Umbilical cord (tissue), 2 donors: ENCODE data around the gene MGARP. TPM values are rescaled to one million over a fixed set of nuclear protein-coding genes. Genes with fewer than 3 reads are reported as not detected.
A peak's percentile ranks its signal among the peaks of the same experiment; 100 is the strongest.
"Not testable (repeated sequence)": the region's sequence is repeated elsewhere in the genome, so short reads cannot be mapped to it uniquely, and the experiment has no call there.

Experiments used
- DNase-seq: peaks from one replicate; pipeline ENCODE4 v3.0.0-alpha.2; 2015; ENCODE audit warnings: low spot score
- total RNA-seq: library from RNA; depleted of rRNA; stranded (reverse); fragments of >200 nt; gene quantifications from one replicate; pipeline ENCODE4 v1.2.3, GENCODE V29; 2014; ENCODE audit warnings: low replicate concordance; ENCODE audit not compliant: insufficient read depth

Gene MGARP
- 21.2 TPM for total RNA-seq

GRCh38 chr4:139279760-139280620 lies at the start of gene MGARP:
Gene MGARP, minus strand, starts transcription at chr4:139280225. Its CDS starts 67 bp downstream, at chr4:139280158.
- peak; percentile 57 for DNase-seq

DNA sequence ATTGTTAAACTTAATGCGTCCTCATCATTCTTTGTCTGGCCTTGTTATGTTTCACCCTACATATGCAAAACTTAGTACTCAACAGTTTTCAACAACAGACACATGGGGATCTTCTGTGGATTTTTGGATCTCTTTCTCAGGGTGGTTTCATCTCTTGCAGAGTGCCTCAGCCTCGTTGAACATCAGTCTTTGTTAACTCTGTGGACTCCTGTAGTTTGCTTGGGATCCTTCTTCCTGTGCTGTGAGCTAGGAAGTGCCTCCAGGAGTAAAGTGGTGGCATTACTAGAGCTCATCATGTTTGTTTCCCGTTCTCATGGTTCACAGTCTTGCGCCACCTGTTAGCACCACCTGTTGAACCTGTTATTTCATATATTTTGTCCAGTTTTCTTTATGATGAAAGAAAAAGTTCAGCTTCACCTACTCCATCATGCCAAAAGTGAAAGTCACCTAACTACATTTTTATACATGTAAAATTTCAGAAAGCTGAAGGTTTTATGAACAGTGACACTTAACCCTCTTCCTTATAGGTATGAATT lies 49.7 kb upstream of the MGARP start:
- no peak for DNase-seq

- DNase-seq, result no peak
Observed at GRCh38 chr4:139324620-139325019, 44.6 kb upstream of the MGARP start.

DNA sequence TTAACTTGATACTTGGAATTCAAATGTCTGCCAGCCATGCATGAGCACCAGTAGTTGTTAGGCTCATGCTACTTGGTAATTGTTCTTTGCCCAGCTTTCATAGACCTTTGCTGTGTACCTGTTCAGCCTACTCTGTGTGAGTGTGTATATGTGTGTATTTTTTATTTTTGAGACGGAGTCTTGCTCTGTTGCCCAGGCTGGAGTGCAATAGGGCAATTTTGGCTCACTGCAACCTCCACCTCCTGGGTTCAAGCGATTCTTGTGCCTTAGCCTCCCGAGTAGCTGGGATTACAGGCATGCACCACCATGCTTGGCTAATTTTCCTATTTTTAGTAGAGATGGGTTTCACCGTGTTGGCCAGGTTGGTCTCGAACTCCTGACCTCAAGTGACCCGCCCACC lies 42.5 kb upstream of the MGARP start:
- DNase-seq, result not testable (repeated sequence)

DNA sequence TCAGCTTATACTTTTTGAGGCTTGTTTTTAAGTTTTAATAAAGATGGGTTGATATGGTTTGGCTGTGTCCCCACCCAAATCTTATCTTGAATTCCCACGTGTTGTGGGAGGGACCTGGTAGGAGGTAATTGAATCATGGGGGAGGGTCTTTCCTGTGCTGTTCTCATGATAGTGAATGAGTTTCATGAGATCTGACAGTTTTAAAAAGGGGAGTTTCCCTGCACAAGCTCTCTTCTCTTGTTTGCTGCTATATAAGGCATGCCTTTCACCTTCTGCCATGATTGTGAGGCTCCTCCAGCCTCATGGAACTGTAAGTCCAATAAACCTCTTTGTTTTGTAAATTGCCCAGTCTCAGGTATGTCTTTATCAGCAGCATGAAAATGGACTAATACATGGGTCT lies 42.0 kb upstream of the MGARP start:
- not testable (repeated sequence) for DNase-seq

- DNase-seq, result no peak
Observed at GRCh38 chr4:139319571-139319970, 39.5 kb upstream of the MGARP start.

DNA sequence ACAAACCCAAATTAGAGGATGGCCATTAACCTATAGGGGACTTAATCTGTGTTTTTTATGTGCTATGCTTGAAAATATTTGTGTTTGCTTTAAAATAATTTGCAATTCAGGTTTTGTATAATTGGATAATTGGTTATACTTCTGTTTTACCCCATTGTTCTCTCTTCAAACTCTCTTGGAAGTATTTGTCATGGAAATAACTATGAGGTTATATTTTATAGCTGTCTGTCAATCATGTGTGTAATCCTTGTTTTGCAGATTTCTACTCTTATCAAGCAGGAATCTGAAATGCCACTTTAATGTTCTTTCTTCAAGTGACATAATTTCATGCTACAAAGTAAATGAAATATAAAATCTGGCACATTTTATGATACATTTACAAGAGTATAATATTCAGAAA lies 37.6 kb upstream of the MGARP start:
- DNase-seq, result no peak

DNA sequence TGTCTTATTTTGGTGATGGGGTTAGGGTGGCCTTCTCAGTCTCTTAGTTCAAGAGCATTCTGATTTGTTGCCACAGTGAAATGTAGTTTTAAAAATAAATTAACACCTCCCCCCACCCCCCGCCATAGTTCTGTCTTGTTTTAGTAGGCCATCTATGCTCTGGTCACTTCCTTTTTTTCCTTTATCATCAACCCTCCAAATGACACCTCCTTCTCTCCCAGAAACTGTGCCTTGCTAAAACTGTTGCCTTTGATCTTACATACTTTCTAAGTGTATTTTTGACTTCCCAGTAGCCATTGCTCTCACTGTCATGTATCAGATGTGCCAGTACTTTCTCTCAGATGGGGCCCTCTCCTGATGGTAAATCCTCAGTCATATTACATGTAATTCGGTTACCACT lies 36.7 kb upstream of the MGARP start:
- DNase-seq, result no peak

DNA sequence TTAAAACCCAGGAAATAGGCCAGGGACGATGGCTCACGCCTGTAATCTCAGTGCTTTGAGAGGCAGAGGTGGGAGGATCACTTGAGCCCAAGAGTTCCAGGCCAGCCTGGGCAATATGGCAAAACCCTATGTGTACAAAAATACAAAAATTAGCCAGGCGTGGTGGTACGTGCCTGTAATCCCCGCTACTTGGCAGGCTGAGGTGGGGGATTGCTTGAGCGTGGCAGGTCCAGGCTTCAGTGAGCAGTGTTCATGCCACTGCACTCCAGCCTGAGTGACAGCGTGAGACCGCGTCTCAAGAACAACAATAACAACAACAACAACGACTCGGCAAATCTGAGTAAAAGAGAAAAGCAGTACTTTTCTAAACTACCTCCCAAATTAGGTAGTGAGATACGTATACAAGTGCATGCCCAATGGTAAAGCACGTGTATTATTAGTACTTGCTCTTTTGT lies 35.2 kb upstream of the MGARP start:
- no peak for DNase-seq

DNA sequence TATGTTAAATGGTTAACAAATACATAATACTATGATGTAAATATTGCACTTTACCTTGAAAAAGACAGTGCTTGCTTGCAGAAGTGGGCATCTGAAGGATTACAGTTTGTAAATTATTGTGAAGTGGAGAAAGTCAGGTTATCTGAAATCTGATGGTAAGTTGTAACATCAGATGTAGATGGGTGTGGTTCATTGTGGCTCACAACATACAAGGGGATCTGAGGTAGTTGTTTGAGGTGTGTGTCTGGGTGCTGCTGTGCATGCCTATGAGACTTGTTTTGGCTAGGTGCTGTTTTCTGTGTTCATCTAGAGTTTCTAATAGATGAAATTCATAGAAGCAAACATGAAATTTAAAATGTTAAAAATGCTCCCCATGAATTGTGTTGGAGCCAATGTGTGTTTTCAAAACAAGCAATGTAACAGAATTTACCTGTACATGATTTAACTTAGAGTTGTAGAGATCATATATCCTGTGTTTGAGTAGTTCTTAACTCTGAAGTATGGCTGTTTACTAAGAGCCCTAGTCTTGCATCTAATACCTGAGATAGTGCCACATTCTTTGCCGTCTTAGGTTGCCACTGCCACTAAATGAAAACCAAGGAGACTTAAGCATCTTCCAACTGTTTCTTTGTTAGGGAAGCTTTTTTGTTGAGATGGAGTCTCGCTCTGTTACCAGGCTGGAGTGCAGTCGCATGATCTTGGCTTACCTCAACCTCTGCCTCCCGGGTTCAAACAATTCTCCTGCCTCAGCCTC lies 34.2 kb upstream of the MGARP start:
- DNase-seq, result no peak

DNA sequence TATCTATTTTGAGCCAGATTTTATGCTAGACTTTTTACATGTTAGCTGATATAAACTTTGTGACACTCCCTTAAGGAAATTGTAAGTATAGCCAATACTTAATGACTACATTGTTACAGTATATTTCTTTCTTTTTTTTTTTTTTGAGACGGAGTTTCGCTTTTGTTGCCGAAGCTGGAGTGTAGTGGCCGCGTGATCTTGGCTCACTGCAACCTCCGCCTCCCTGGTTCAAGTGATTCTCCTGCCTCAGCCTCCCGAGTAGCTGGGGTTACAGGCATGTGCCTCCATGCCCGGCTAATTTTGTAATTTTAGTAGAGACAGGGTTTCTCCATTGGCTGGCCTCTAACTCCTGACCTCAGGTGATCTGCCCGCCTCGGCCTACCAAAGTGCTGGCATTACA lies 33.4 kb upstream of the MGARP start:
- DNase-seq, result not testable (repeated sequence)

DNA sequence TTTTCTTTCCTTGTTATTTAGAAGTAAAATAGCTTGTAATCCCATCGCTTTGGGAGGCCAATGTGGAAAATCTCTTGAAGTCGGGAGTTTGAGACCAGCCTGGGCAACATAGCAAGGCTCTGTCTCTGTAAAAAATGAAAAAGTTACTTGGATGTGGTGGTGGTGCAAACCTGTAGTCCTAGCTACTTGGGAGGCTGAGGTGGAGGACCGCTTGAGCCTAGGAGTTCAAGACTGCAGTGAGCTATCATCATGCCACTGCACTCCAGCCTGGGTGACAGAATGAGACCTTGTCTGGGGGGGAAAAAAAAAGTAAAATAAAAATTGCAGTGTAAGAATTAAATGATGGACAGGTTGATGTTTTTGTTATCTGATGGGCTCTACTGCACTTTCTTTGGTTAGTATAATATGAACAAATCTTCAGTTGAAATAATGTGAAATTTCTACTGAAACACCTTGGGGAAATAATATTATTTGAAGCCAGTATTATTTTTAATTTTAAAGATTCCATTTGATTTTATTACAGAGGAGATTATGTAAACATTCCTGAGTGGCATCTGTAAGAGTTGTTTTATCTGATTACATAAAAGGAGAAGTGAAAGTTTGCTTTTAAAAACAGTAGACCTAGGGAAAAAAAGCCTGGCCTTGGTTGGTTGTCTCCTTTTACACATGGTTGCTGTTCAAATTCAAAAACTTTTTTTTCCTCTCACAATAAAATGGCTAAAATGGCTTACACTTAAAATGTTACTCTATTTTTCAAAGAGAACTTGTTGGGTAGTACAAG lies 32.7 kb upstream of the MGARP start:
- no peak for DNase-seq

DNA sequence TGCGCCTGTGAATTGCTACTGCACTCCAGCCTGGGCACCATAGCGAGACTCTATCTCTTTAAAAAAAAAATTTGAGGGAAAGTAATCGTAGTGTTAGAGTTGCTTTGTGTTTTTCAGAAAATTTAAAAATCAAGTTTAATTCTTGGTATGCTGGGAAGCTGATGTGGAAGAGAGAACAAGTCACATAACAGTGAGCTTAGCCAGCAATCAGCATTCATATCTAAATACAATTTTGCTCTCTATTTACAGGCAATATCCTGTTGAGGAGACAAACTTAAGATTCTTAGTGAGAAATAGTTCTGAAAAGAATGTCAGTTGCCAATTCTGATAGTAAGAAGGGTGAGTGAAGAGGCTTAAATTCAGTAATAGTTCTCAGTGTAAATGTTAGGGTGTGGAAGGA lies 31.9 kb upstream of the MGARP start:
- no peak for DNase-seq

DNA sequence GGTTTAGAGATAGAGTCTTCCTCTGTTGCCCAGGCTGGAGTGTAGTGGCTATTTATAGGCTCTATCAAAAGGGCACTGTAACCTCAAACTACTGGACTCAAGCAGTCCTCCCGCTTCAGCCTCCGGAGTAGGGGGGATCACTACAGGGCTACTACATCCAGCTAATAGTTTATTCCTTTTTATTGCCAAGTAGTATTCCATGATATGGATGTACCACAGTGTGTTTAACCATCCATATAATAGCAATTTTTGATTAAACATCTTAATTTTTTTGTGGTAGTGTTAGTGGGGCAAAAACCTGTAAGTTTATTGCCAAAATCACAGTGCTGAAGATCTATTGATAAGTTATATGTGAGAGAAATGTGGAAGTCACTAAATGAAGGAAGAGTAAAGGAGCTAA lies 24.9 kb upstream of the MGARP start:
- no peak for DNase-seq

DNA sequence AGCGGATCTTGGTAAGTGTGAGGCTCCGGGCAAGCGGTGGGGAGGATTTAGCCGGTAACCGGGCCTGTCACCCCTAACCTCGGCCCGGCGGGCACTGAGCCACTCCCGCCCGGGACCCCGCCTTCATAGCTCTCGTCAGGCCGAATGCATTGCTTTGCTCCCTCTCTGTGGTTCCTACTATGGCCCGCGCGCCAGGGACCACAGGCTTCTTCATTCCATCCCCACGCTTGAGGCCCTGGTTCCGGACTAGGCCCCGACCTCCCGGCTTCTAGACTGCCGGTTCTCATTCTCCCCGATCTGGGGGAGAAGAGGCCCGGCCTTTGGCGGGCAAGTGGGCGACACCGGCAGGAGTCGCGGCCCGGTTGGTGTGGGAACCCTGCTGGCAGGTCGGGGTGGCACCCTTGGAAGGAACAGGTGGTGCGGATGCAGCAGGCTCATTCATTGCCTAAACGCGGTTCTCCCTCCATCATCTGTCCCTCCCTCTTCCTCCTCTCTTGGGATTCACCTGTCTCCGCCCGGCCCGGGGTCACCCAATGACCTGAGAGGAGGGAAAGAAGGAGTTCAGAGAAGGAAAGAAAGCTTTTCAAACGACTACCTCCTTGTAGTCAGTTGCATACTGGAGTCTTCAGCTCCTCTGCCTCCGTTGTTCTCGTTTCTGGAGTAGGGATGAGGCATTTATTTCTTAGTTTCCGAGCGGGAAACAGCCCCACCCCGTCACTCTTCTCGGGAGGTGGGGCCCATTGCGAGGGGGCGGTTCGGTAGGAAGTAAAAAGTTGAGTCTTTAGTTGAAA lies 22.0 kb upstream of the MGARP start, which contains the start of gene NDUFC1:
Gene NDUFC1, minus strand, starts transcription at position 657 of the 791 bp plus-strand sequence. CDS start 6,679 bp downstream, outside the sequence.
- DNase-seq, result peak; percentile 73

DNA sequence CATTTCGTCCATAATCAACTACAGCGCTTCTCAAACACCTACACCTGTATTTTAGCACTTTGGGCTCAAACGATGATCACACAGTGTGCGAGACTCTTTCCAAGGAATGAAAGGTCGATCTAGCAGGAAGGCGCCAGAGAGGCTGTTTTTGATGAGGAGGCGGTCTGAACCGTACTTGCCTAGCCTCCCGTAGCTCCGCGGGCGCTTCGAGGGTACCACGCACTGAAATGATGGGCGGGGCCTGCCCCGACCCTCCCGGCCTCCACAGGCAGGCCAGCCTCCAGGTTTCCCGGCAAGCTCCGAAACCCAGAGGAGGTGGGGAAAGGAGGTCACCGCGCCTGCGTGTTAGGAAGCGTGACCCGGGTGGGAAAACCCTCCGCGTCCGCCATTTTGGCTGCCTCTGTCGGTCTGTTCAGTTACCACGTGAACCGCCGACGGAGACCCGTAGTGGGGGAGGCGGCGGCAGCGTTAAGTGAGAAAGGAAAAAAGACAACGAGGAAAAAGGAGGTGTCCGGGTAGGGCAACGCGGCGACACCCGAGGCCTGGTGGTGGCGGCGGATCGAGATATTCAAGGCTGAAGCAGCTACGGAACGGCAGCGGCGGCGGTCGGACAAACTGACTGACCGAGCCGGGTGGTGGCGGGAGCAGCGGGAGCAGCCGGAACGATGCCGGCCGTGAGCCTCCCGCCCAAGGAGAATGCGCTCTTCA lies 21.2 kb upstream of the MGARP start, which contains the start of gene NAA15:
Gene NAA15, plus strand, starts transcription at position 393 of the 708 bp plus-strand sequence. Its CDS starts 273 bp downstream, at position 666.
- DNase-seq, result peak; percentile 99

DNA sequence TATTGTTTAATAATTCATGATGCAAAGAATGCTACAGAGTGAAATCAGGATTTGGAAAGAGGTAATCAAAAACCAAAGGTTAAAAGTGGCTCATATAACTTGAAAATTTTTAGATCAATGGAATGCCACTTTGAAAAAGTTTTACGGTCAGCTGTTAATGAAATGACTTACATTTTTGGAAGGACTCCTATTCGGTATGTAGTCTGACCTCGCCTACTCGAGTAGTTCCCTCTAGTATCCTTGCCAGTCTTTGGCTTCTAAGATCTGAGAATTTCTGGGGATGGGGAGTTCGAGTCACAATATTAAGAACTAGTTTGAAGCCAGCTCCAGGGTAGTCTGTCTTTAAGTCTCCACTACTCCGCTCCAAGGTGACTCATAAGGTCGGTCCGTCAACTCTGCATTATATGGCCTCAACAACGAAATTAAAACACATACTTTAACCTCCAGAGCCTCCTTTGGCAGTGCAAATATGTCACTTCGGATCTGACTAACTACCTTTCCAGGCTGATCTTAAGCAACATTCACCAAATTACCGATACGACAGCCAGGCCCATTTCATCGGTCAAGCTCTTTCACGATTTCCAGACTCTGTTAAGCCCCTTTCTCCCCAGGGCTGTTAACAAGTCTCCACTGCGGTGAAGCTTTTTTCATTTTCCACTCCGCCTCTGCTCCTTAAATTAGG lies 20.5 kb upstream of the MGARP start:
- DNase-seq, result peak; percentile 63

DNA sequence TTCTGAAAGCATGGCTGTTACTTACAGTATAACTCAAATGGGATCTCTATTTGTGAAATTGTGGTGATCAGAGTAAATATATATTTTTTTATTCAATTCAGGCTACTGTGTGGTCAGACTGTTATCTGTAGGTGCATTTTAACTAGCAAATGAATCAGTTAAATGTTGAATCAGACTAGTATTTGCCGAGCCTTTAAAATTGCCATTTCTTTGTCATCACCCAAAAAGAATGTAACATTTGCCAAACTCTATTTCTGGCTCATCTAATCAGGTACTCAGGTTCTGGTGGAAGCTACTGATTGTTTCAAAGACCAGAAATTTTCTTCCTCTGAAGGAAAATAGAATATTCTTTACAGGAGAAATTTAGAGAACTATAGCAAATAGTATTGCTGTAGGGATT lies 19.5 kb upstream of the MGARP start:
- no peak for DNase-seq

- DNase-seq, result no peak
Observed at GRCh38 chr4:139297001-139297410, 17.0 kb upstream of the MGARP start.
